PC-3 (cell line): Measurements from ENCODE around the gene PKDCC. TPM values are rescaled to one million over a fixed set of nuclear protein-coding genes. Genes with fewer than 3 reads are reported as not detected.
"Not testable (repeated sequence)": the region's sequence is repeated elsewhere in the genome, so short reads cannot be mapped to it uniquely, and the experiment has no call there.

Source experiments
- ATAC-seq: fragments of 200-7000 bp; cut with Tn5 transposase; 2 replicates; pipeline ENCODE4 v1.9.1; 2020; ENCODE audit warnings: mild to moderate bottlenecking, moderate library complexity
- BruUV-seq: library from RNA; stranded (reverse); fragments of 400-500 nt; replicated peaks from 2 replicates; lab custom pipeline; 2021; lab: Mats Ljungman, UMichigan
- CTCF ChIA-PET: fragments of 300-600 bp; sonication (Branson Sonifier 250); formaldehyde crosslinking; loops from one replicate; lab custom pipeline; 2022; ENCODE audit warnings: antibody characterized with exemption; lab: Charles Lee
- POLR2A ChIA-PET: fragments of 300-600 bp; sonication (Branson Sonifier 250); formaldehyde crosslinking; loops from one replicate; lab custom pipeline; 2022; ENCODE audit warnings: antibody characterized with exemption; ENCODE audit not compliant: unreplicated experiment; lab: Charles Lee
- DNase-seq: peaks from one replicate; pipeline ENCODE4 v3.0.0-alpha.2; 2015
- H2AFZ ChIP-seq: fragments of 300-600 bp; sonication (generic); 2 replicates; pipeline ENCODE4 v1.6.0; 2016; ENCODE audit warnings: antibody characterized with exemption, low read length
- H3F3A ChIP-seq: fragments of 300-600 bp; sonication (generic); one replicate; pipeline ENCODE4 v1.6.0; 2017; ENCODE audit warnings: antibody characterized with exemption, low read length, control low read depth, mild to moderate bottlenecking; ENCODE audit not compliant: unreplicated experiment
- H3K27ac ChIP-seq: fragments of 300-600 bp; sonication (generic); 2 replicates; pipeline ENCODE4 v1.5.1; 2016; ENCODE audit warnings: mild to moderate bottlenecking, low read length
- H3K27me3 ChIP-seq: fragments of 300-600 bp; sonication (generic); 2 replicates; pipeline ENCODE4 v1.6.1; 2016; ENCODE audit warnings: low read length, mixed read lengths
- H3K36me3 ChIP-seq: fragments of 300-600 bp; sonication (generic); 2 replicates; pipeline ENCODE4 v1.6.1; 2016; ENCODE audit warnings: low read depth, mixed run types, low read length, mixed read lengths
- H3K4me1 ChIP-seq: fragments of 300-600 bp; sonication (generic); 2 replicates; pipeline ENCODE4 v1.5.1; 2016; ENCODE audit warnings: low read length; ENCODE audit not compliant: insufficient read depth
- H3K4me2 ChIP-seq: fragments of 300-600 bp; sonication (generic); 2 replicates; pipeline ENCODE4 v1.6.0; 2016; ENCODE audit warnings: low read length
- H3K4me3 ChIP-seq: fragments of 300-600 bp; sonication (generic); 2 replicates; pipeline ENCODE4 v1.5.1; 2016; ENCODE audit warnings: mild to moderate bottlenecking, low read length, mixed read lengths
- H3K79me2 ChIP-seq: fragments of 300-600 bp; sonication (generic); 2 replicates; pipeline ENCODE4 v1.6.1; 2017; ENCODE audit warnings: low read length, mixed read lengths
- H3K9ac ChIP-seq: fragments of 300-600 bp; sonication (generic); 2 replicates; pipeline ENCODE4 v1.6.0; 2016; ENCODE audit warnings: mild to moderate bottlenecking, low read length
- H3K9me2 ChIP-seq: fragments of 300-600 bp; sonication (generic); replicated peaks from 2 replicates; pipeline ENCODE4 v1.6.1; 2016; ENCODE audit warnings: mixed run types, low read length, mixed read lengths
- H3K9me3 ChIP-seq: fragments of 300-600 bp; sonication (generic); 2 replicates; pipeline ENCODE4 v1.6.1; 2016; ENCODE audit warnings: low read length, mixed read lengths
- H4K20me1 ChIP-seq: fragments of 300-600 bp; sonication (generic); 2 replicates; pipeline ENCODE4 v1.6.1; 2016; ENCODE audit warnings: low read length, mixed read lengths
- CTCF ChIP-seq: fragments of 300-600 bp; sonication (generic); conservative IDR thresholded peaks from 2 replicates; pipeline ENCODE4 v1.5.1; 2017; ENCODE audit warnings: antibody characterized with exemption, low read depth, mild to moderate bottlenecking, low read length
- EZH2 ChIP-seq: fragments of 300-600 bp; sonication (generic); IDR thresholded peaks from one replicate; pipeline ENCODE4 v1.6.1; 2017; ENCODE audit warnings: antibody characterized with exemption, mild to moderate bottlenecking, low read length; ENCODE audit not compliant: unreplicated experiment
- EZH2phosphoT487 ChIP-seq: fragments of 300-600 bp; sonication (generic); IDR thresholded peaks from 2 replicates; pipeline ENCODE4 v1.6.1; 2018; ENCODE audit warnings: mild to moderate bottlenecking, antibody characterized with exemption, low read length, borderline replicate concordance
- intact Hi-C: fragments of 100-400 bp; cut with micrococcal nuclease; formaldehyde crosslinking; loops from 2 replicates; pipeline ENCODE4 v1.9.0; 2023
- total RNA-seq: library from RNA; depleted of rRNA; stranded (reverse); fragments of >200 nt; gene quantifications from 2 replicates; pipeline ENCODE4 v1.2.3, GENCODE V29; 2014

Gene PKDCC
- total RNA-seq, 1 experiment from 2014 or later, result 2.1 TPM

DNA sequence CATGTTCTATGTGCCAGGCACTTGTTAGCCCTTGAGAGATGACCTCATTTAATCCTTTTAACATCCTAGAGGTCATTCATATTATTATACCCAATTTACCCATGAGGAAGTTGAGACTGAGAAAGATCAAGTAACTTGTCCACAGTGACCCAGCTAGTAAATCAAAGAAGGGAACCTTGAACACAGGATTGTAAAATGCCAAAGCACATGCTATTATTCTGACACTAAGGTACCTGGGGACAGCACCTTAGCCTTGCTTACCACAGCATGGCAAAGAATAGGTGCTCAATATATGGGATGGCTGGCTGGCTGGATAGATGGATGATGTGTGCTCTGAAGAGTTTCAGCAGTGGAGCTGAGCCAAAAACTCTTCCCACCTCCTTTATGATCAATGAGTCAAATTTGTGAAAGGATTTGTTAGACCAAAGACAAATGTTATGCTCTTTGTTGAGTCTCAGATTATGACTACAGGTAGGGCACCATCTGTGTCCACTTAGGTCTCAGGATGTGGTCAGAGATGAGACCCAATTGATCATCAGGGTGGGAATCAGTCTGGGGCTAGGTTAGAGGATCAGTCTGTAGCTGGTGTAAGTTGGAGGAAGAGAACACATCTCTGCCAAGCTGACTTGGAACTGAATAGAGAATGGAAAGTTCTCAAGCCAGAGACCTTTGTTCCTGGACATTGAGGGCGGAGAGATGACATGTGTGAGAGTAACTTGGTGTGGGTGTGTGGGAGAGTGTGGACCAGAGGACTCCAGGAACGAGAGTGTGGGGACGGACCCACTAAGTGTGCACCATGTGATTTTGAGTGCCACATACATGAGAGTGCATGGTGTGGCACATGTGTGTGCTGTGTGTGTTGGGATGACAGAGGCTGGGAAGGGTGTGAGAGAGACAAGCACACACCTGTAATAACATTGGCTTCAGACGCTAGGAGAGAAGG, 16.3 kb upstream of the PKDCC start:
- CTCF ChIA-PET, result no interaction called here
- Histone ChIP-seq H3F3A (no peaks in the 10 kb centered on the region), H3K36me3 (no peaks in the 10 kb centered on the region), H3K9ac (no peak overlapping the region), H3K27ac (no peak overlapping the region), H3K79me2 (no peaks in the 10 kb centered on the region), H3K4me3 (no peak overlapping the region), H2AFZ (no peak overlapping the region), H3K27me3 (peaks cover 17% of the 10 kb centered on the region), H4K20me1 (no peaks in the 10 kb centered on the region), H3K4me1 (no peaks in the 10 kb centered on the region), H3K9me2 (no peaks in the 10 kb centered on the region), H3K9me3 (no peaks in the 10 kb centered on the region), H3K4me2 (no peak overlapping the region)
- BruUV-seq, result no TSS peak
- TF ChIP-seq CTCF (no peak), EZH2phosphoT487 (no peak), EZH2 (no peak)
- ATAC-seq (no peak), DNase-seq (no peak)
- POLR2A ChIA-PET, result no interaction called here
- intact Hi-C loops, result no loop called here

- no TSS peak for BruUV-seq
- Histone ChIP-seq H3K4me3 (no peak overlapping the region), H3F3A (no peaks in the 10 kb centered on the region), H3K79me2 (no peaks in the 10 kb centered on the region), H3K9ac (no peak overlapping the region), H3K9me2 (no peaks in the 10 kb centered on the region), H3K9me3 (no peaks in the 10 kb centered on the region), H3K27ac (no peak overlapping the region), H3K4me2 (no peak overlapping the region), H4K20me1 (no peaks in the 10 kb centered on the region), H3K4me1 (no peaks in the 10 kb centered on the region), H3K27me3 (peaks cover 11% of the 10 kb centered on the region), H3K36me3 (no peaks in the 10 kb centered on the region), H2AFZ (no peak overlapping the region)
- CTCF ChIA-PET, result no interaction called here
- TF ChIP-seq CTCF, result no peak
- TF ChIP-seq EZH2, result no peak
- TF ChIP-seq EZH2phosphoT487, result no peak
- ATAC-seq, result no peak
- intact Hi-C loops, result no loop called here
- POLR2A ChIA-PET, result no interaction called here
- no peak for DNase-seq
Observed at GRCh38 chr2:42032224-42032620, 15.6 kb upstream of the PKDCC start.

DNA sequence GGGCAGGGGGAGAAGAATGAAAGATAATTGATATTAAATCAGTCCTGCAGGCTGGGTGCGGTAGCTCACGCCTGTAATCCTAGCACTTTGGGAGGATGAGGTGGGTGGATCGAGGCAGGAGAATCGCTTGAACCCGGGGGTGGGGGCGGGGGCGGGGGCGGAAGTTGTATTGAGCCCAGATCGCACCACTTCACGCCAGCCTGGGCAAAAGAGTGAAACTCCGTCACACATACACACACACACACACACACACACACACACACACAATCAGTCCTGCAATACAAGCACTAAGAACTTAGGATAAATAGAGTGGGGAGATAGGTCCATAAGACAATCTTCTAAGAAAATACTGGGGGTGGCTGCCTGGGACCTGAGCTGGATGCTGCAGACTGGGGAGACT, 15.1 kb upstream of the PKDCC start:
- Histone ChIP-seq H3K4me3 (no peak overlapping the region), H4K20me1 (no peaks in the 10 kb centered on the region), H3K4me2 (no peak overlapping the region), H2AFZ (no peak overlapping the region), H3F3A (no peaks in the 10 kb centered on the region), H3K27me3 (peaks cover 9% of the 10 kb centered on the region), H3K9ac (no peak overlapping the region), H3K79me2 (no peaks in the 10 kb centered on the region), H3K36me3 (no peaks in the 10 kb centered on the region), H3K9me3 (no peaks in the 10 kb centered on the region), H3K9me2 (no peaks in the 10 kb centered on the region), H3K4me1 (no peaks in the 10 kb centered on the region), H3K27ac (no peak overlapping the region)
- DNase-seq (no peak), ATAC-seq (no peak)
- CTCF ChIA-PET, result no interaction called here
- TF ChIP-seq CTCF (no peak), EZH2phosphoT487 (no peak), EZH2 (no peak)
- POLR2A ChIA-PET, result no interaction called here
- no TSS peak for BruUV-seq
- intact Hi-C loops, result no loop called here

GRCh38 chr2:42034096-42034495, 13.7 kb upstream of the PKDCC start:
- H3K9me3 ChIP-seq, H3K36me3 ChIP-seq, DNase-seq, CTCF ChIA-PET, H3K9ac ChIP-seq, H3K9me2 ChIP-seq, H3K27ac ChIP-seq, H3F3A ChIP-seq, H3K4me1 ChIP-seq, ATAC-seq, H3K4me2 ChIP-seq, H2AFZ ChIP-seq, H3K4me3 ChIP-seq, BruUV-seq, H4K20me1 ChIP-seq, POLR2A ChIA-PET, H3K27me3 ChIP-seq, H3K79me2 ChIP-seq, intact Hi-C loops: not testable (repeated sequence)
